Omental fat pad (tissue), 4 donors: ENCODE measurements around the gene GNAZ. TPM values are rescaled to one million over a fixed set of nuclear protein-coding genes. Genes with fewer than 3 reads are reported as not detected.

Experiments used
- ATAC-seq: fragments of 150-250 bp; one replicate; pipeline ENCODE4 v1.9.1; 2016; ENCODE audit warnings: mild to moderate bottlenecking, moderate library complexity; ENCODE audit not compliant: low FRiP score
- DNase-seq: peaks from one replicate; pipeline ENCODE4 v3.0.0-alpha.2; 2019; ENCODE audit warnings: low spot score
- CTCF ChIP-seq, 3 donors: fragments of 450-650 bp; IDR thresholded peaks; one replicate each; pipeline ENCODE4 v1.5.1; 2016 to 2017; ENCODE audit warnings: antibody characterized with exemption in 3 of 3, mild to moderate bottlenecking in 3 of 3, moderate library complexity in 2 of 3
- total RNA-seq, 4 donors: library from RNA; depleted of rRNA; stranded (reverse); fragments of >200 nt; gene quantifications; one replicate each; pipeline ENCODE4 v1.1.0, GENCODE V29; 2016

Gene GNAZ
- total RNA-seq, 4 donors from 2014 or later: 8.6 to 25.1 (median 16.5) TPM

GRCh38 chr22:23086263-23086662 lies 15.9 kb downstream of the GNAZ start:
- DNase-seq (no peak), ATAC-seq (no peak)
- TF ChIP-seq CTCF (IDR thresholded peaks at IDR 0.05): no peak

DNA sequence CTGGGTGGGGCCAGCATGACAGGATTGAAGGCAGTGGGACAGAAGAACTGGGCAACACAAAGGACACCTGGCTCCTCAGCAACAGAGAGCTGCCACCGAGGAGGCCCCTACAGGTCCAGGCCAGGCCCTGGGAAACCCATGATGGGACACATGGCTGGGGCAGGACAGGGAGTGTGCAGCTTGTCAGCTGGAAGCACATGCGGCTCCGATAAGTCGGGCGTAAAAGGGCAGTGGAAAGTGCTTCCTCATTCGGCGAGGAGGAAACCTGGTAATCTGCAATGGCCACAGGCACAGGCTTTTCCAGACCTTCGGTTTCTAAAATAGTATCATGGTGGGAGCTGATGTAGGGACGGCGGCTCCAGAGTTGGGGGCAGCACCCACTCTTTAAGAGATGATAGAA lies 16.5 kb downstream of the GNAZ start:
- DNase-seq: no peak
- ATAC-seq: no peak
- TF ChIP-seq CTCF (IDR thresholded peaks at IDR 0.05): no peak

- ATAC-seq: no peak
- TF ChIP-seq CTCF (IDR thresholded peaks at IDR 0.05): no peak
- no peak for DNase-seq
These were observed 17.9 kb downstream of the GNAZ start for GRCh38 chr22:23088199-23088604.

DNA sequence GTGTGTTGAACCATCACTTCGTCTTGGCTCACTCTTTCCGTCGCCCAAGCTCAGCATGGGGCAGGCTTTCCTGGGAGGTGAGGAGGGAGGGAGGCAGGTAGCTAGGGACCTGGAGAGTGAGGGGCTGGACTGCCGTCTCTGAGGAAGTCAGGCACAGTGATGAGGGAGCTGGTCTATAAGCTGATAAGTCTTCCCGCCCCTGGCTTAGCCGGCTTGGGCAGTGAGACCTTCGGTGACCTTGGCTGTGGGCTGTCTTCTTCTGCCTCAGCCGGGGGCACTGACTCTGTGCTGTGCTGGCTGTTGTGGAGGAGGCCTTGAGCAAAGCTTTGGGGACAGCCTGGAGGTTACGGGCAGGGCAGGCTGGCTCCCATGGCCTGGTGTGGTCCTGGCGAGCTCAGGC lies 18.7 kb downstream of the GNAZ start:
- ATAC-seq: no peak
- DNase-seq: no peak
- TF ChIP-seq CTCF (IDR thresholded peaks at IDR 0.05): no peak

DNA sequence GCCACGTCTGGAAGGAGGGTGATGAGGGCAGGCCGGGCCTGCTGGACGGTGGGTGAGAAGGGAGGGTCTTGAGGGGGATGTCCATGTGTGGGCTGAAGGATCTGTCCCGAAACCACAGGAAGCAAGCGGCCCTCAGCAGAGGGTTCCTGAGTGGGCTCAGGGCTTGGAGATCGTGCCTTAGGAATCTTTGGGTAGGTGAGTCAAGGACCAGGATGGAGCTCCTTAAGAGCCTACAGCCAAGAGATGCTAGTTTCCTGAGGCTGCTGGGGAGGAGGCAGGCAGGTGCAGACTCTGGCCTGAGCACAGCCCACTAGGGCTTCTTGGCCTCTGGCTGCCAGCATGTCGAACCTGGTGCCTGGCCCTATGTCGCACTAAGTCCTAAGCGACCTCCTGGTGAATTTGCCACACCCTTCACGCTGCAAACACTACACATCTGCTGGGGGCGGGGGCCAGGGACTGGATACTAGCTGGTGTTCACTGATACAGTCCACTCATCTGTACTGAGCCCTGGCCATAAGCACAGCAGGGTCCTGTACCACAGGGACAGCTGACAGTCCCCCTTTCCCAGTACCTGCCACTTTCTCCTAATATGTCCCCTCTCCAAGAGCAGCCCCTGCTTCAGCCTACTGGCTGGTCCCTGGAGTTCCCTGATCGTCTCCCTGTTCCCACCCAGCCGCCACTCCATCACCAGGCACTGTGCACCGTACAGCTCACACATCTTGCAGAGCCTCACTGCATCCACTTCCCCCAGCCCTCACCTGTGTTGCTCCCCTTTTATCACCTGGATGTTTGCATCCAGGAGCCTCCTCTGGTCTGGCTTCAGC lies 19.5 kb downstream of the GNAZ start:
- no peak for ATAC-seq
- TF ChIP-seq CTCF (IDR thresholded peaks at IDR 0.05): no peak
- no peak for DNase-seq

GRCh38 chr22:23090457-23090835 lies 20.1 kb downstream of the GNAZ start:
- TF ChIP-seq CTCF (IDR thresholded peaks at IDR 0.05): no peak
- no peak for ATAC-seq
- DNase-seq: no peak

DNA sequence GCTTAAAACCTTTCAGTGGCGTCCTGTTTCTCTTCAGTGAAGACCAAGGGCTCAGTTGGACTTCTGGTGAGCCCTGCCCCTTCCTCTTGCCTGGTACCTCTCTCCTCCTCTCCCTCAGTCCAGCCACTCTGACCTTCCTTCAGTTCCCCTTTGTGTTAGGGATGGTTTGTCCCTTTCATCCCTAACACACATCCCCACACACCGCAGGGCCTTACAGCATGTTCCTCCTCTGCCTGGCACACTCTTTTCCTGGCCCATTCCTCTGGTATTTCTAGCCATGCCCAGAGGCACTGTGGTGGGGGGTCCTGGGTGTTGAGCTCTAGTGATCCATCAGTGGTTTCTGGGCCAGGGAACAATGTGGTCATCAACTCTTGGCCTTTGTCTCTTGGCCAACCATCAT lies 21.4 kb downstream of the GNAZ start:
- ATAC-seq: no peak
- no peak for TF ChIP-seq CTCF (IDR thresholded peaks at IDR 0.05)

More for the DNA sequence above, 21.4 kb downstream of the GNAZ start:
- DNase-seq: no peak
